Stimulated activated naive CD4-positive, alpha-beta T cell treated with Interleukin-2 at 50 U/mL for 16 hours (primary cell): ENCODE data around the gene CBFB.
"Not testable (repeated sequence)": the region's sequence is repeated elsewhere in the genome, so short reads cannot be mapped to it uniquely, and the experiment has no call there.

Source experiments
- DNase-seq: peaks from one replicate; lab custom pipeline; 2025; lab: John Stamatoyannopoulos, UW

The CBFB gene

GRCh38 chr16:67028696-67029253, at the start of gene CBFB:
Gene CBFB (plus strand): TSS chr16:67029149. CDS start chr16:67029408, 259 bp downstream.
- DNase-seq, result peak; percentile 91

GRCh38 chr16:66983033-66983432, 45.9 kb upstream of the CBFB start:
- no peak for DNase-seq

GRCh38 chr16:66984892-66985311, 44.0 kb upstream of the CBFB start:
- DNase-seq, result peak; percentile 72

- DNase-seq, result no peak
Measured at GRCh38 chr16:66986559-66986958, 42.4 kb upstream of the CBFB start.

GRCh38 chr16:66988197-66988788, 40.7 kb upstream of the CBFB start, which contains the start of gene CES4A:
Gene CES4A (plus strand): TSS chr16:66988589. CDS start chr16:66988773, 184 bp downstream.
- DNase-seq, result no peak

DNA sequence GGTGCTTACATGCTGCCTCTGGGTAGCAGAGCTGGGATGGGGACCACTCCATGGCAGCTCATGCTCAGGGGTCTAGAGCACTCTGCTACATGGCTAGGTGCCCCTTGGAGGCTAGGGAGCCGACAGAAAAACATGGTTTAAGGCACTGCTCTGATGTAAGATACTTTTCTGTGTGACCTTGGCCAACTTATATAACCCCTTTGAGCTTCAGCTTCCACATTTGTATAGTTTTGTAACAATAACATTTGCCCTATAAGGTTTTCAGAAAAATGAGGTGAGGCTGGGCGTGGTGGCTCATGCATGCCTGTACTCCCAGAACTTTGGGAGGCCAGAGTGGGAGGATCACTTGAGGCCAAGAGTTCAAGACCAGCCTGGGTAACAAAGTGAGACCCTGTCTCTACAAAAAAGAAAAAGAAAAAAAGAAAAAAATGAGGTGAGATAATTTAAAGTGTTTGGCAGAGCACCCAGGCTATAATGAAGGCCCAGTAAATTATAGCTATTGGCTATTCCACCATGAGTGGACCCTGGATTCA, 37.3 kb upstream of the CBFB start:
- no peak for DNase-seq

DNA sequence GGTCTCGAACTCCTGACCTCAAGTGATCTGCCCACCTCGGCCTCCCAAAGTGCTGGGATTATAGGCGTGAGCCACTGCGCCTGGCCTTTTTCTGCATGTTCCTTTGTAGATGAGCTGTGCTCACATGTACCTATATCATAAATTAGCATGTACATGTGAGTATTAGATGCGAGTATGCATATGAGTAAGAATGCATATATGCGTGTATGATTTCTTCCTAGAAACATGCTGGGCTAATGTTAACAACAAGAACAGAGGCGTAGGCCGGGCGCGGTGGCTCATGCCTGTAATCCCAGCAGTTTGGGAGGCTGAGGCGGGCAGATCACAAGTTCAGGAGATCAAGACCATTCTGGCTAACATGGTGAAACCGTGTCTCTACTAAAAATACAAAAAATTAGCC, 35.4 kb upstream of the CBFB start:
- not testable (repeated sequence) for DNase-seq

- no peak for DNase-seq
Measured at GRCh38 chr16:66996324-66996982, 32.5 kb upstream of the CBFB start.

DNA sequence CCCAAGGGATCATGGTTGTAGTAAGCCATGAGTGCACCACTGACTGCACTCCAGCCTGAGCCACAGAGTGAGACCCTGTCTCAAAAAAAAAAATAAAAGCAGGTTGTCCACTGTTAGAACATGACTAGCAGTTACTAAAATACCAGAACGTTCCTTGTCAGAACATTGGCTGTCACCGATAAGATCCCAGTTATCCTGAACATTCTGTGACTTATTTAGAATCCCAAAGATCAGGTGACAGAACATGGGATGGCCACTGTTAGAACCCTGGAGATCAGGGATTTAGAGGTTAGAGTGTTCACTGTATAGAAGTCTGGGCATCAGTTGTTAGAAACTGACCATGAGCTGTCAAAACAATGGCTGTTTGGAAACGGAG, 32.0 kb upstream of the CBFB start:
- no peak for DNase-seq

- peak; percentile 46 for DNase-seq
Measured at GRCh38 chr16:67000384-67001351, 28.3 kb upstream of the CBFB start.

GRCh38 chr16:67001726-67002125, 27.2 kb upstream of the CBFB start:
- no peak for DNase-seq

GRCh38 chr16:67006930-67007658, 21.9 kb upstream of the CBFB start:
- no peak for DNase-seq

DNA sequence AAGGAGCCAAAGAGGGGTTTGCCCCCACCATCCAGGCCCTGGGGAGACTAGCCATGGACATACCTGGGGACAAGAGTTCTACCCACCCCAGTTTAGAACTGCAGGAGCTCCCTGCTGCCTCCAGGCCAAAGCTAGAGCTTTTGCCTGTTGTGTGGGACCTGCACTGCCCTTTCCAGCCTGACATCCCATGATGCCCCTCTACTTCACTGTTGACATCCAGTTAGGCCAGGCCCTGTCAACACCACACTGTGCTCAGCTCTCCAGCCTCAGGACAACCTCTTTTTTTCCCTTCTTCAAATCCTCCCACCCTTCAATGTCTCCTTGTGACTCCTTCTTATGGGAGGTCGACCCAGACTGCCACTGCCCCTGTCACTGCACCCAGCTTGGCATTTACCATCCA, 19.8 kb upstream of the CBFB start:
- DNase-seq, result no peak

DNA sequence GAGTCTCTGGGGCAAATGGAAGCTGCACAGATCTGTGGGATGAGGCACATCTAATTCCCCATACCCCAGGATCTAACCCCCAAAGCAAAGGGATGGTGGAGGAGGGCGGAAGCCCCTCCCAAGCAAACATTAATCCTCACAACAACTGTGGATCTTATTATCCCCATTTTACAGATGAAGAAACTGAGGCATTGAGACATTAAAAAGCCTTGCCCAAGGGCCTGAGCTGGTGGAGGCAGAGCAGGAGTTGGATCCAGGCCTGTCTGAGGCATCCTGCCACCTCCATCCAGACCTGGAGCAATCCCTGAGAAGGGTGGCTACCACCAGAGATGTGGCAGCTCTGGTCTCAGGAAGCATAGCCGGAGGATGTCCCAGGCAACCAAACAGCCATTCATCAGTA, 17.7 kb upstream of the CBFB start:
- DNase-seq, result no peak

DNA sequence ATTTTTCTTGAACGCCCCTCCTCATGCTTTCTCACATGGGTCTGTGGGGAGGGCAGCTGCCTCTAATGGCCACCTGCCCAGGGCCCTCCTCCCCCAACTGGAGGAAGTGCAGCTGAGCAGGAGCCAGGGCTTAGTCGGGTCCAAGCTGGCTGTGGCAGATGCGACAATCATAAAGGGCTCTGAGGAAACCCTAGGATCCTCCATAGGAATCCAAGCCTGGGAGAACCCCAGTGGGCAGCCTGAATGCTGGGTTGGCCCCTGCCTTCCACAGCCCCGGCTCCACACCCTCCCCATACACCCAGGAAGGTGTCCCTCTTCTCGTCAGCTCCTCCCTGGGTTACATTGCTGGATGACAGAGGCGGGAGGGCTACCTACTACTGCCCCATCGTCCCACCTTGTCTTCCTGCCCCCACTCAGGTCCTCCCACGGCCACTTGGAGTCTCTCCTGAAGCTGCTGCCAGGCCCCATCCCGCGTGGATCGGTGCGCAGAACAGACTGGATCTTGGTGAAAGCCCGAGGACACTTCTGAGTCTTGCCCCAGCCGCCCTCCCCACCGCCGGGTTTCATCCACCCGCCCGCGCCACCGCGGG, 15.6 kb upstream of the CBFB start:
- no peak for DNase-seq

GRCh38 chr16:67013823-67014633, 14.9 kb upstream of the CBFB start:
- peak; percentile 74 for DNase-seq

- DNase-seq, result no peak
Measured at GRCh38 chr16:67014634-67015312, 14.2 kb upstream of the CBFB start.

GRCh38 chr16:67015313-67015731, 13.6 kb upstream of the CBFB start:
- DNase-seq, result no peak

GRCh38 chr16:67016143-67016542, 12.8 kb upstream of the CBFB start:
- no peak for DNase-seq
